HG03469 (cell line): Measurements from ENCODE around the gene ZMIZ1.

ENCODE experiments used
- ATAC-seq: cut with Tn5 transposase; IDR thresholded peaks from one replicate; pipeline ENCODE4 v1.9.1; 2021; ENCODE audit warnings: mild to moderate bottlenecking, moderate library complexity, moderate number of reproducible peaks; ENCODE audit not compliant: unreplicated experiment

Gene ZMIZ1

DNA sequence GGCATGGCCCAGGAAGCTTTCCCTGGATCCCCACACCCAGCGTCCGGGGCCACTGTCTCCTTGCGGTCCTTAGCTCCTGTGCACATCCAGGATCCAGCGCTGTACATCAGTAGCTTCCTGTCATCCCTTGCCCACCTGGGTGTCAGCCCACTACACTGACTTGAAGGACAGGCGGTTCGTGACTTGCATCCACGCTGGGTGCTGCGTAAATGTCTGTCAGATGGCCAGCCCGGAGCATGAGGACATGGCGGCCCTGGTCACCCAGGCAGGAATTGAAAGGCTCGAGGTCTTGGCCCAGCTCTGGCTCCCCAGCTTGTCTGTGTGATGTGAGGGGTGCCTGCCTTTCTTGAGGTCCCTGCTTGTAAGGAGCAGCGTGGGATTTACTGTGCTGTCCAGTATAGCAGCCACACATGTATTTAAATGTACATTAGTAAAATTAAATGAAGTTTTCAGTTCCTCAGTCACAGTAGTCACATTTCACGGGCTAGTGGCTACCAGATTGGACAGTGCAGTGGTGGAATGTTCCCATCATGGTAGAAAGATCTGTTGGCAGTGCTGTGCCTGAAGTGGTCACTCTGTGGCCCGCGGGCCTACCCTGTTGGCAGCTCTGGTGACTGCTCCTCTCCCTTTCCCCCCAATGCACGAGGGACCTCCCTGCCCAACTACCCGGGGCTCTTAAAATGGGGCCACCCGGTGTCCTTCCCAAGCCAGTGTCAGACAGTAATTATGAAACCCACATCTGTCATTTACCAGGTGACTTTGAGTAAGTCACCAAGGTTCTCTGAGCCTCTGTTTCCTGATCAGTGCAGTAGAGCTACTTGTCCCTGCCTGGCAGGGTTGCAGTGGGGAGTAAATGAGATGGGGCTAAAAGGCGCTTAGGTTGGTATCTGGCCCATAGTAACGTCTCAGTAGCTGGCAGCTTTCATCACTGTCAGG is 180.7 kb downstream of the ZMIZ1 start:
- ATAC-seq = peak; percentile 59

GRCh38 chr10:79250259-79250658 is 181.5 kb downstream of the ZMIZ1 start:
- ATAC-seq = peak; percentile 24

DNA sequence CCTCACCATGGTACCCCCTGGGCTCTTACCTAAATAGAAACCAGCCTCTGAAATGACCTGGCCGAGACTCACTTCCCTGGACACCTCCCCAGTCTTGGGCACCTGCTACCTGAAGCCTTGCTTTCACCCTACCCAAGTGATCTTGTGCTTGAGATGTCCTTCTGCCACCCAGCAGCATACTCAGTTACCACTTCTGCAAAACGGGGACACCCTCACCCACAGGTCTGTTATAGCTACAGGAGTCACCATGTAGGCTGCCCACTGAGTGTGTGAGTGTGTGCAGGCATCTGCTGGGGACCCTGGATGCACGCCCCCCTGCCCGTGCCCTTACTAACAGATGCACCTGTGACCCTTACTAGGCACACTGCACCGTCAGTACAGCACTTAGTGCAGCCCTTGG is 183.7 kb downstream of the ZMIZ1 start:
- no peak for ATAC-seq

GRCh38 chr10:79252971-79253370 is 184.2 kb downstream of the ZMIZ1 start:
- ATAC-seq = no peak

- no peak for ATAC-seq
Observed at GRCh38 chr10:79253704-79254103, 184.9 kb downstream of the ZMIZ1 start.

- ATAC-seq = no peak
Observed at GRCh38 chr10:79254333-79255006, 185.7 kb downstream of the ZMIZ1 start.

- ATAC-seq = no peak
Observed at GRCh38 chr10:79255007-79255507, 186.3 kb downstream of the ZMIZ1 start.

- no peak for ATAC-seq
Observed at GRCh38 chr10:79256264-79256806, 187.6 kb downstream of the ZMIZ1 start.

GRCh38 chr10:79258894-79259293 is 190.1 kb downstream of the ZMIZ1 start:
- ATAC-seq = no peak

GRCh38 chr10:79259834-79260233 is 191.1 kb downstream of the ZMIZ1 start:
- ATAC-seq = no peak

- no peak for ATAC-seq
Observed at GRCh38 chr10:79260811-79261740, 192.3 kb downstream of the ZMIZ1 start.

GRCh38 chr10:79262131-79262530 is 193.4 kb downstream of the ZMIZ1 start:
- ATAC-seq = no peak

DNA sequence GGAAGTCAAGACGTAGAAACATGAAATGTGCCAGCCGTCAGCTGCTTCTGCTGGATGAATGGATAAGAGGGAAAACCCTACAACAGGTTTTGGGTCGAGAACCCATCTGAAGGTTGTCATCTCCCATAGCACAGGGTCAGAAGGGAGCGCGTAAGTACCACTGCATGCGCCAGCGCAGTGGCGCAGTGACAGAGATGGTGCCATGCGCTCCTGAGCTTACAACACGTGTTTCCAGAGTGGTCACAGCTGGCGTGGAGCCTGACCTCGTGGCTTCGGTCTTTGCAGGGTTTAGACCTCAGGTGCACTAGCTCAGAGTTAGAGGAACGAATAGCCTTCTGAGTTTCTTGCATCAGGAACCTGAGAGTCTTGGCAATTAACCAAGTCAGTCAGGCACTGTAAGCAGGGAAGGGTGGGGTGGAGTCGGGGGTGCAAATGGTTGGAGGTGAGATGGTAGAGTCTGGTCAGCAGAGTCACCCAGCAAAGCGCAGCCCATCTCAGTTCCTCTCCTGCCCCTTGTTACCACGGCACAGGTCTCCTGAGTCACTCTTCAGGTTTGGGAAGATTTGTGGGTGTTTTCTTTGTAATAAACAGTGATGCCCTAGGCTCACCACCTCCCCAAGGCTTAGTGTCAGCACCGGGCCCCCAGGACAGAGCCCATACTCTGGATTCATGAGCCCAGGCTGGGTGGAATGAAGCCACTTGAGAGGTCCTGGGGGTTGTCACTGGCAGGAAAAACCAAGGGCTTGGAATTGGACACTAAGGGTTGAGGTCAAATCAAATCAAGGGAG is 194.4 kb downstream of the ZMIZ1 start:
- no peak for ATAC-seq

DNA sequence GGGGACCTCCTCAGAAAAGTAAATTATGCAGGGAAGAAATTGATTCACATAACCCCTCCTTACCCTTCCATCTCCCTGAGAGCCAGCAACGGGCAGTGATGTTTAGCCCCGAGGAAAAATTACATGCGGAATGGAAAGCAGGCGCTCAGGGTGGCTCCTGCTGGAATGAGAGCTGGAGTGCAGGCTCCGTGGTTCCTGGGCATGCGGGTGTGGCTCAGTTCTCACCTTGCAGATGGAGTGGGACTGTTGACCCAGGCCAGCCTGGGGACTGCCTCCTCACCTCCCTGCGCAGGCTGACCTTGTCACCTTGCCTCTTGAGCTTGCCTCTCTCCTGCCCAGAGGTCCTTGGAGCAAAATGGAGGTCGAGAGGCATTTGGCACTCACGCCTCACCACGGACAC is 195.2 kb downstream of the ZMIZ1 start:
- no peak for ATAC-seq

- no peak for ATAC-seq
Observed at GRCh38 chr10:79264942-79265341, 196.2 kb downstream of the ZMIZ1 start.

- ATAC-seq = no peak
Observed at GRCh38 chr10:79266084-79266483, 197.3 kb downstream of the ZMIZ1 start.

- ATAC-seq = peak; percentile 63
Observed at GRCh38 chr10:79266543-79267312, 198.0 kb downstream of the ZMIZ1 start.

- ATAC-seq = no peak
Observed at GRCh38 chr10:79267499-79267898, 198.7 kb downstream of the ZMIZ1 start.

- ATAC-seq = no peak
Observed at GRCh38 chr10:79268161-79268601, 199.4 kb downstream of the ZMIZ1 start.
